HepG2 (cell line): Measurements from ENCODE around the gene ASIC5. TPM values are rescaled to one million over a fixed set of nuclear protein-coding genes. Genes with fewer than 3 reads are reported as not detected.
"Not testable (repeated sequence)": the region's sequence is repeated elsewhere in the genome, so short reads cannot be mapped to it uniquely, and the experiment has no call there.

Experiments used
- ATAC-seq: fragments of 200-7000 bp; cut with Tn5 transposase; 3 replicates; pipeline ENCODE4 v1.9.1; 2020; ENCODE audit warnings: mild to moderate bottlenecking, moderate library complexity
- BruUV-seq: library from RNA; stranded (reverse); fragments of 400-500 nt; replicated peaks from 2 replicates; lab custom pipeline; 2021; lab: Mats Ljungman, UMichigan
- CTCF ChIA-PET: fragments of 300-600 bp; formaldehyde crosslinking; extraction: SDS; loops from one replicate; lab custom pipeline; 2021; ENCODE audit warnings: low total read pairs, inconsistent platforms, low intra/inter-chr PET ratio; lab: Yijun Ruan, JAX
- POLR2A ChIA-PET: fragments of 350-600 bp; sonication (Branson Sonifier 250); formaldehyde crosslinking; loops from one replicate; lab custom pipeline; 2020; ENCODE audit warnings: antibody characterized with exemption, inconsistent platforms; lab: Yijun Ruan, JAX
- DNase-seq: peaks from one replicate; pipeline ENCODE4 v3.0.0-alpha.2; 2015; ENCODE audit warnings: low spot score
- FAIRE-seq: peaks from 3 replicates; lab custom pipeline; 2011; peaks lifted over from hg19 to GRCh38; lab: Jason Lieb, UNC
- H2AFZ ChIP-seq: one replicate; pipeline ENCODE4 v1.6.1; 2011; ENCODE audit warnings: low read length, inconsistent platforms
- H3K27ac ChIP-seq: fragments of 300-600 bp; 3 replicates; pipeline ENCODE4 v1.8.0; 2011; ENCODE audit warnings: mixed run types, mild to moderate bottlenecking, mixed read lengths, low read length, inconsistent platforms; ENCODE audit not compliant: insufficient read depth; ENCODE audit errors: extremely low read length
- H3K27me3 ChIP-seq, 2 experiments: fragments of 200-600 bp in 1 of 2; 2 replicates in 1 of 2; 3 replicates in 1 of 2; pipeline versions ENCODE4 v1.6.0 to v1.8.0; 2011; ENCODE audit warnings: low read length in 2 of 2, mild to moderate bottlenecking in 2 of 2, moderate library complexity in 2 of 2, inconsistent platforms in 1 of 2; ENCODE audit not compliant: insufficient read depth in 2 of 2, control insufficient read depth in 1 of 2
- H3K36me3 ChIP-seq, 2 experiments: fragments of 200-600 bp in 1 of 2; replicated peaks in 1 of 2; 2 replicates in 1 of 2; 3 replicates in 1 of 2; pipeline versions ENCODE4 v1.5.1 to v1.8.0; 2011; ENCODE audit warnings: low read length in 2 of 2, inconsistent platforms in 1 of 2; ENCODE audit not compliant: insufficient read depth in 2 of 2, control insufficient read depth in 1 of 2
- H3K4me1 ChIP-seq: 2 replicates; pipeline ENCODE4 v1.5.1; 2012; ENCODE audit warnings: low read length, inconsistent platforms; ENCODE audit not compliant: insufficient read depth
- H3K4me2 ChIP-seq: 2 replicates; pipeline ENCODE4 v1.6.0; 2011; ENCODE audit warnings: low read depth, low read length, inconsistent platforms
- H3K4me3 ChIP-seq, 3 experiments: fragments of 200-600 bp in 1 of 3; sonication (generic), shearing (Covaris generic) in 1 of 3; replicated peaks in 1 of 3; 2 replicates each; pipeline ENCODE4 v1.5.1; 2011 to 2016; ENCODE audit warnings: low read length in 3 of 3, inconsistent platforms in 2 of 3, low read depth in 2 of 3, mild to moderate bottlenecking in 2 of 3, control low read depth in 1 of 3, mixed read lengths in 1 of 3; ENCODE audit not compliant: insufficient read depth in 1 of 3
- H3K79me2 ChIP-seq: one replicate; pipeline ENCODE4 v1.6.1; 2011; ENCODE audit warnings: low read length, inconsistent platforms; ENCODE audit not compliant: insufficient read depth
- H3K9ac ChIP-seq: 2 replicates; pipeline ENCODE4 v1.6.0; 2011; ENCODE audit warnings: mild to moderate bottlenecking, low read depth, low read length, inconsistent platforms; ENCODE audit not compliant: insufficient read depth
- H3K9me3 ChIP-seq: 2 replicates; pipeline ENCODE4 v1.5.1; 2012; ENCODE audit warnings: mild to moderate bottlenecking, low read length
- H4K20me1 ChIP-seq: 2 replicates; pipeline ENCODE4 v1.6.0; 2011; ENCODE audit warnings: inconsistent platforms, mild to moderate bottlenecking, low read length, moderate library complexity; ENCODE audit not compliant: insufficient read depth
- WGBS: methylation state at CpG from one replicate; pipeline ENCODE4 v1.1.6; 2017; ENCODE audit warnings: low lambda C conversion rate; 5-methylcytosine and 5-hydroxymethylcytosine counted together
- in situ Hi-C: cut with HindIII; loops from 2 replicates; pipeline ENCODE4 v1.10.0; 2017; ENCODE audit warnings: low pct_unique_long_range_greater_than_20kb; ENCODE audit not compliant: extremely low pct_ligation_motif_present
- intact Hi-C: fragments of 100-400 bp; cut with micrococcal nuclease; formaldehyde crosslinking; loops from one replicate; pipeline ENCODE4 v1.10.0; 2022; ENCODE audit not compliant: unreplicated experiment
- polyA plus RNA-seq, 8 experiments: library from polyadenylated mRNA; depleted of rRNA in 3 of 8; stranded (reverse) in 7 of 8; unstranded in 1 of 8; fragments of >200 nt; fragmentation: Illumina TruSeq in 4 of 8; extraction: Trizol in 4 of 8; gene quantifications; 2 replicates each; pipeline versions ENCODE4 v1.2.1 to v1.2.3, GENCODE V29; 2011 to 2016; ENCODE audit warnings: low read depth in 4 of 8, missing spikeins in 1 of 8, mixed read lengths in 1 of 8; ENCODE audit not compliant: insufficient read depth in 1 of 8
- total RNA-seq, 5 experiments: library from RNA; depleted of rRNA; stranded (reverse); fragments of >200 nt; fragmentation: Illumina TruSeq; extraction: Trizol; gene quantifications; 2 replicates each; pipeline ENCODE4 v1.2.3, GENCODE V29; 2016; ENCODE audit warnings: low read depth in 1 of 5
- TF ChIP-seq, protein P1 (sequence below), 2 experiments: fragments of 450-650 bp in 1 of 2; sonication (generic) in 1 of 2; formaldehyde crosslinking in 1 of 2; IDR thresholded peaks; 2 replicates each; pipeline versions ENCODE4 v1.6.1 to v1.8.0; 2016 to 2022; ENCODE audit warnings: antibody characterized with exemption in 1 of 2, mild to moderate bottlenecking in 1 of 2, missing genetic modification reagents in 1 of 2

The ASIC5 gene
- total and polyA plus RNA-seq, 2 of the 13 experiments (the other 11 are each of a cell fraction or from before 2014, with no cell fraction given) = not detected

GRCh38 chr4:155899891-155900290, 33.8 kb upstream of the ASIC5 start (continued):
- TF ChIP-seq, protein P1, sequence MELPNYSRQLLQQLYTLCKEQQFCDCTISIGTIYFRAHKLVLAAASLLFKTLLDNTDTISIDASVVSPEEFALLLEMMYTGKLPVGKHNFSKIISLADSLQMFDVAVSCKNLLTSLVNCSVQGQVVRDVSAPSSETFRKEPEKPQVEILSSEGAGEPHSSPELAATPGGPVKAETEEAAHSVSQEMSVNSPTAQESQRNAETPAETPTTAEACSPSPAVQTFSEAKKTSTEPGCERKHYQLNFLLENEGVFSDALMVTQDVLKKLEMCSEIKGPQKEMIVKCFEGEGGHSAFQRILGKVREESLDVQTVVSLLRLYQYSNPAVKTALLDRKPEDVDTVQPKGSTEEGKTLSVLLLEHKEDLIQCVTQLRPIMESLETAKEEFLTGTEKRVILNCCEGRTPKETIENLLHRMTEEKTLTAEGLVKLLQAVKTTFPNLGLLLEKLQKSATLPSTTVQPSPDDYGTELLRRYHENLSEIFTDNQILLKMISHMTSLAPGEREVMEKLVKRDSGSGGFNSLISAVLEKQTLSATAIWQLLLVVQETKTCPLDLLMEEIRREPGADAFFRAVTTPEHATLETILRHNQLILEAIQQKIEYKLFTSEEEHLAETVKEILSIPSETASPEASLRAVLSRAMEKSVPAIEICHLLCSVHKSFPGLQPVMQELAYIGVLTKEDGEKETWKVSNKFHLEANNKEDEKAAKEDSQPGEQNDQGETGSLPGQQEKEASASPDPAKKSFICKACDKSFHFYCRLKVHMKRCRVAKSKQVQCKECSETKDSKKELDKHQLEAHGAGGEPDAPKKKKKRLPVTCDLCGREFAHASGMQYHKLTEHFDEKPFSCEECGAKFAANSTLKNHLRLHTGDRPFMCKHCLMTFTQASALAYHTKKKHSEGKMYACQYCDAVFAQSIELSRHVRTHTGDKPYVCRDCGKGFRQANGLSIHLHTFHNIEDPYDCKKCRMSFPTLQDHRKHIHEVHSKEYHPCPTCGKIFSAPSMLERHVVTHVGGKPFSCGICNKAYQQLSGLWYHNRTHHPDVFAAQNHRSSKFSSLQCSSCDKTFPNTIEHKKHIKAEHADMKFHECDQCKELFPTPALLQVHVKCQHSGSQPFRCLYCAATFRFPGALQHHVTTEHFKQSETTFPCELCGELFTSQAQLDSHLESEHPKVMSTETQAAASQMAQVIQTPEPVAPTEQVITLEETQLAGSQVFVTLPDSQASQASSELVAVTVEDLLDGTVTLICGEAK (IDR thresholded peaks at IDR 0.05) = no peak
- TF ChIP-seq, protein P1 (CRISPR knock-in tag; IDR thresholded peaks at IDR 0.05) = no peak
- TF ChIP-seq, all 625 proteins: peak for 0

DNA sequence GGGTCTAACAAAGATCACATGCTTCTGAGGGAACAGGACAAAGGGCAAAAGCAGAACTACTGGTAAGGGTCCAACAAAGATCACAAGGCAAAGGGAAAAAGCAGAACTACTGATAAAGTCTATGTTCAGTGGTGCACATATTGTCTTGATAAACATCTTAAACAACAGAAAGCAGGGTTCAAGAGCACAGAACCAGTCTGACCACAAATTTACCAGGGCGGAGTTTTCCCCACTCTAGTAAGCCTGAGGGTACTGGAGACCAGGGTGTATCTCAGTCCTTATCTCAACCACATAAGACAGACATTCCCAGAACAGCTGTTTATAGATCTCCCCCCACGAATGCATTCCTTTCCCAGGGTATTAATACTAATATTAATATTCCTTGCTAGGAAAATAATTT, 32.3 kb upstream of the ASIC5 start:
- in situ Hi-C loops, BruUV-seq, H3K9ac ChIP-seq, H2AFZ ChIP-seq, H3K9me3 ChIP-seq, H3K79me2 ChIP-seq, CTCF ChIA-PET, intact Hi-C loops, DNase-seq, H4K20me1 ChIP-seq, H3K4me1 ChIP-seq, FAIRE-seq, H3K36me3 ChIP-seq, H3K4me3 ChIP-seq, H3K27me3 ChIP-seq, POLR2A ChIA-PET, ATAC-seq, H3K27ac ChIP-seq, H3K4me2 ChIP-seq: not testable (repeated sequence)
- WGBS = 44% methylated on average over 2 of the region's 2 CpGs
